ENCODE data around the gene RELCH.

The RELCH gene

DNA sequence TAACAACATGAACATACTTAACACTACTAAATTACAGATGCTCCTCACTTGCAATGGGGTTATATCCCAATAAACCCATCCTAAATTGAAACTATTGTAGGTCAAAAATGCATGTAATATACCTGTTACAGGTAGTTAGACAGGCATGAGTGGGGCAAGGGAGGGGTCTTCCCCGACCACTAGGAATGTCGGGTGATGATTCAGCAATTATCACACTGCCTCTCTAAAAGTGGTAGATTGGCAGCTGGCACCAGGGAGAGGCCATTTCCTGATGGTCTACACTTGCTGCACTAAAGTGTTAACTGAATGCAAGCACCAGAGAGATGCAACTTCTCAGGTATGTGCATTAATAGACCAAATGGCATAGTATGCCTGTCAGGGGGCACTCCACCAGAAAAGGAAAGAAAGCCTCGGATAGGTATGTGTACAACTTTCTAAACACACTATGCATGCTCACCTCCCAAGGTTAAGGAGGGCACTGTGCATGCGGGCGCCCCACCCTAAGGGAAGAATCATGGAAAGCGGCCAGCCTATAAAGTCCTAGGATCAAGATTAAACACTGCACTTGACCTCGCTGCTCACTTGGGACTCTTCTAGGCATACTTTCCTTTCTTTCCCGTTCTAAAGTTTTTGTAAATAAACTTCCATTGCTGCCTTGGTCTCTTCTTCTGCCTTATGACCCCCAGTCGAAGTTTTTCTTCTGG lies 35.8 kb upstream of the RELCH start:
- no peak overlapping the region for H3K4me3 ChIP-seq (ENCODE audit: low read length in 2 of 2)
- H2BK5ac ChIP-seq (ENCODE audit: low read length), result no peak overlapping the region
- H3K9me3 ChIP-seq (replicated peaks in 1 of 2; ENCODE audit: control insufficient read depth in 2 of 2, insufficient read depth in 1 of 2, low read depth in 1 of 2, low read length in 2 of 2), result no peaks in the 10 kb centered on the region
- no peak overlapping the region for H4K8ac ChIP-seq (ENCODE audit: low read depth, low read length)
- no peak overlapping the region for H2BK120ac ChIP-seq (ENCODE audit: low read depth, low read length)
- no peak overlapping the region for H3K27ac ChIP-seq (replicated peaks; ENCODE audit: low read length)
- peaks cover 0 to 18% of the 10 kb centered on the region in 2 donors for H3K36me3 ChIP-seq (replicated peaks in 1 of 2; ENCODE audit: control insufficient read depth in 2 of 2, insufficient read depth in 2 of 2, low read length in 2 of 2)
- no peak overlapping the region for H3K4me2 ChIP-seq (ENCODE audit: insufficient read depth, low read length, poor library complexity, severe bottlenecking)
- no peak overlapping the region for H2BK12ac ChIP-seq (ENCODE audit: low read length)
- H2AK5ac ChIP-seq (ENCODE audit: low read depth, low read length), result no peak overlapping the region
- H3K14ac ChIP-seq (ENCODE audit: low read length), result no peak overlapping the region
- H3K4ac ChIP-seq (ENCODE audit: low read length), result no peak overlapping the region
- no peak overlapping the region for H4K91ac ChIP-seq (ENCODE audit: low read depth, low read length, poor library complexity)
- no peak overlapping the region for H3K9ac ChIP-seq (ENCODE audit: low read depth, low read length, poor library complexity)
- no peak overlapping the region for H3K23ac ChIP-seq (ENCODE audit: low read depth, low read length, poor library complexity)
- no peaks in the 10 kb centered on the region for H3K79me1 ChIP-seq (ENCODE audit: low read depth, low read length)
- no CpG with 5 or more reads among the region's 9 CpGs for WGBS, 2 donors (ENCODE audit: extremely low coverage in 2 of 2, insufficient read length in 2 of 2, insufficient replicate concordance in 1 of 2)
- no peak overlapping the region for H2BK15ac ChIP-seq (ENCODE audit: low read length)
- no peak overlapping the region for H3K18ac ChIP-seq (ENCODE audit: low read length)
- DNase-seq (ENCODE audit: low spot score), result no peak
- no peak overlapping the region for H2AFZ ChIP-seq (ENCODE audit: low read length)
- H3K4me1 ChIP-seq (ENCODE audit: control insufficient read depth in 2 of 2, insufficient read depth in 1 of 2, low read depth in 1 of 2, low read length in 2 of 2), result no peaks in the 10 kb centered on the region
- H3K27me3 ChIP-seq (ENCODE audit: control insufficient read depth in 3 of 3, insufficient read depth in 3 of 3, low read depth in 1 of 3, low read length in 3 of 3), result no peaks in the 10 kb centered on the region

GRCh38 chr18:62152844-62153243 lies 34.2 kb upstream of the RELCH start:
- H2AFZ ChIP-seq (ENCODE audit: low read length), result no peak overlapping the region
- H3K79me1 ChIP-seq (ENCODE audit: low read depth, low read length), result no peaks in the 10 kb centered on the region
- no peaks in the 10 kb centered on the region for H3K9me3 ChIP-seq (replicated peaks in 1 of 2; ENCODE audit: control insufficient read depth in 2 of 2, insufficient read depth in 1 of 2, low read depth in 1 of 2, low read length in 2 of 2)
- H3K4ac ChIP-seq (ENCODE audit: low read length), result no peak overlapping the region
- no peak overlapping the region for H2AK5ac ChIP-seq (ENCODE audit: low read depth, low read length)
- no peak overlapping the region for H3K23ac ChIP-seq (ENCODE audit: low read depth, low read length, poor library complexity)
- H3K4me2 ChIP-seq (ENCODE audit: insufficient read depth, low read length, poor library complexity, severe bottlenecking), result no peak overlapping the region
- no peak overlapping the region for H2BK12ac ChIP-seq (ENCODE audit: low read length)
- H2BK15ac ChIP-seq (ENCODE audit: low read length), result no peak overlapping the region
- no peak overlapping the region for H2BK5ac ChIP-seq (ENCODE audit: low read length)
- H3K27me3 ChIP-seq (ENCODE audit: control insufficient read depth in 3 of 3, insufficient read depth in 3 of 3, low read depth in 1 of 3, low read length in 3 of 3), result no peaks in the 10 kb centered on the region
- no peak overlapping the region for H3K14ac ChIP-seq (ENCODE audit: low read length)
- no peak overlapping the region for H2BK120ac ChIP-seq (ENCODE audit: low read depth, low read length)
- DNase-seq (ENCODE audit: low spot score), result no peak
- peaks cover 0 to 24% of the 10 kb centered on the region in 2 donors for H3K36me3 ChIP-seq (replicated peaks in 1 of 2; ENCODE audit: control insufficient read depth in 2 of 2, insufficient read depth in 2 of 2, low read length in 2 of 2)
- H3K4me1 ChIP-seq (ENCODE audit: control insufficient read depth in 2 of 2, insufficient read depth in 1 of 2, low read depth in 1 of 2, low read length in 2 of 2), result no peaks in the 10 kb centered on the region
- no peak overlapping the region for H3K9ac ChIP-seq (ENCODE audit: low read depth, low read length, poor library complexity)
- no peak overlapping the region for H3K18ac ChIP-seq (ENCODE audit: low read length)
- no peak overlapping the region for H4K91ac ChIP-seq (ENCODE audit: low read depth, low read length, poor library complexity)
- no peak overlapping the region for H4K8ac ChIP-seq (ENCODE audit: low read depth, low read length)
- no peak overlapping the region for H3K4me3 ChIP-seq (ENCODE audit: low read length in 2 of 2)
- WGBS, 2 donors (ENCODE audit: extremely low coverage in 2 of 2, insufficient read length in 2 of 2, insufficient replicate concordance in 1 of 2), result no CpG with 5 or more reads among the region's 1 CpG
- H3K27ac ChIP-seq (replicated peaks; ENCODE audit: low read length), result no peak overlapping the region

DNA sequence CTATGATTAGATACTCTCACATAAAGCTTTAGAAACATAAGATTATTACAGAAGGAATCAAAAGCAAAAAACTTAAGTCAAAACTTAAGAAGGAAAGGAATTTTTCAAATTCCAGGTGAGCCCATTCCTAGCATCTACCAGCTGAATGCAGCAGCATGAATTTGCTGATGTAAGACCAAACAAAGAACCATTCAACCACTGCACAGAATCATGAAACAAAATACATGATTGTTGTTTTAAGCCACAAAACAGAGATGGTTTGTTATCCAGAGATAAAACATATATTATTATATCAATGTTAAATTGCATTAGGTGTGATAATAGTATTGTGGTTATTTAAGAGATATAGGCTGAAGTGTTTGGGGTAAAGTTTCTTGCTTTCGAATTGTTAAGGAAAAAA lies 29.2 kb upstream of the RELCH start:
- H3K9ac ChIP-seq (ENCODE audit: low read depth, low read length, poor library complexity), result no peak overlapping the region
- no peaks in the 10 kb centered on the region for H3K27me3 ChIP-seq (ENCODE audit: control insufficient read depth in 3 of 3, insufficient read depth in 3 of 3, low read depth in 1 of 3, low read length in 3 of 3)
- no peak overlapping the region for H3K18ac ChIP-seq (ENCODE audit: low read length)
- H3K36me3 ChIP-seq (replicated peaks in 1 of 2; ENCODE audit: control insufficient read depth in 2 of 2, insufficient read depth in 2 of 2, low read length in 2 of 2), result peaks cover 0 to 30% of the 10 kb centered on the region in 2 donors
- no peak overlapping the region for H3K14ac ChIP-seq (ENCODE audit: low read length)
- no peak overlapping the region for H3K27ac ChIP-seq (replicated peaks; ENCODE audit: low read length)
- no peak overlapping the region for H2AFZ ChIP-seq (ENCODE audit: low read length)
- no peaks in the 10 kb centered on the region for H3K79me1 ChIP-seq (ENCODE audit: low read depth, low read length)
- no peak overlapping the region for H3K4me3 ChIP-seq (ENCODE audit: low read length in 2 of 2)
- H3K4me2 ChIP-seq (ENCODE audit: insufficient read depth, low read length, poor library complexity, severe bottlenecking), result no peak overlapping the region
- H2BK15ac ChIP-seq (ENCODE audit: low read length), result no peak overlapping the region
- no peak overlapping the region for H4K8ac ChIP-seq (ENCODE audit: low read depth, low read length)
- no peaks in the 10 kb centered on the region for H3K9me3 ChIP-seq (replicated peaks in 1 of 2; ENCODE audit: control insufficient read depth in 2 of 2, insufficient read depth in 1 of 2, low read depth in 1 of 2, low read length in 2 of 2)
- no peak overlapping the region for H3K4ac ChIP-seq (ENCODE audit: low read length)
- H3K4me1 ChIP-seq (ENCODE audit: control insufficient read depth in 2 of 2, insufficient read depth in 1 of 2, low read depth in 1 of 2, low read length in 2 of 2), result no peaks in the 10 kb centered on the region
- H2BK5ac ChIP-seq (ENCODE audit: low read length), result no peak overlapping the region
- no peak overlapping the region for H2AK5ac ChIP-seq (ENCODE audit: low read depth, low read length)
- no peak overlapping the region for H3K23ac ChIP-seq (ENCODE audit: low read depth, low read length, poor library complexity)
- no peak overlapping the region for H2BK12ac ChIP-seq (ENCODE audit: low read length)
- no peak overlapping the region for H2BK120ac ChIP-seq (ENCODE audit: low read depth, low read length)
- H4K91ac ChIP-seq (ENCODE audit: low read depth, low read length, poor library complexity), result no peak overlapping the region
- no CpG with 5 or more reads among the region's 1 CpG for WGBS, 2 donors (ENCODE audit: extremely low coverage in 2 of 2, insufficient read length in 2 of 2, insufficient replicate concordance in 1 of 2)
- no peak for DNase-seq (ENCODE audit: low spot score)

GRCh38 chr18:62164310-62164709 lies 22.7 kb upstream of the RELCH start:
- Histone ChIP-seq H2BK120ac (ENCODE audit: low read depth, low read length) (no peak overlapping the region), H3K36me3 (replicated peaks in 1 of 2; ENCODE audit: control insufficient read depth in 2 of 2, insufficient read depth in 2 of 2, low read length in 2 of 2) (peaks cover 0 to 3% of the 10 kb centered on the region in 2 donors), H2AK5ac (ENCODE audit: low read depth, low read length) (no peak overlapping the region), H4K91ac (ENCODE audit: low read depth, low read length, poor library complexity) (no peak overlapping the region), H3K9me3 (replicated peaks in 1 of 2; ENCODE audit: control insufficient read depth in 2 of 2, insufficient read depth in 1 of 2, low read depth in 1 of 2, low read length in 2 of 2) (peaks cover 0 to 4% of the 10 kb centered on the region in 2 donors), H3K4ac (ENCODE audit: low read length) (no peak overlapping the region), H3K18ac (ENCODE audit: low read length) (no peak overlapping the region), H3K27ac (replicated peaks; ENCODE audit: low read length) (no peak overlapping the region), H3K79me1 (ENCODE audit: low read depth, low read length) (no peaks in the 10 kb centered on the region), H2BK15ac (ENCODE audit: low read length) (no peak overlapping the region), H4K8ac (ENCODE audit: low read depth, low read length) (no peak overlapping the region), H3K9ac (ENCODE audit: low read depth, low read length, poor library complexity) (no peak overlapping the region), H2AFZ (ENCODE audit: low read length) (no peak overlapping the region), H2BK5ac (ENCODE audit: low read length) (no peak overlapping the region), H3K4me2 (ENCODE audit: insufficient read depth, low read length, poor library complexity, severe bottlenecking) (no peak overlapping the region), H2BK12ac (ENCODE audit: low read length) (no peak overlapping the region), H3K4me3 (ENCODE audit: low read length in 2 of 2) (no peak overlapping the region), H3K4me1 (ENCODE audit: control insufficient read depth in 2 of 2, insufficient read depth in 1 of 2, low read depth in 1 of 2, low read length in 2 of 2) (no peaks in the 10 kb centered on the region), H3K23ac (ENCODE audit: low read depth, low read length, poor library complexity) (no peak overlapping the region), H3K14ac (ENCODE audit: low read length) (no peak overlapping the region), H3K27me3 (ENCODE audit: control insufficient read depth in 3 of 3, insufficient read depth in 3 of 3, low read depth in 1 of 3, low read length in 3 of 3) (no peaks in the 10 kb centered on the region)
- WGBS, 2 donors (ENCODE audit: extremely low coverage in 2 of 2, insufficient read length in 2 of 2, insufficient replicate concordance in 1 of 2), result no CpG with 5 or more reads among the region's 7 CpGs
- DNase-seq (ENCODE audit: low spot score), result no peak

All from neuronal stem cell (in vitro differentiated cells).